ENCODE measurements around the gene COL23A1. TPM values are rescaled to one million over a fixed set of nuclear protein-coding genes. Genes with fewer than 3 reads are reported as not detected.

Gene COL23A1
- total and polyA plus RNA-seq, 2 of the 13 experiments (the other 11 are each of a cell fraction or from before 2014, with no cell fraction given), result not detected

GRCh38 chr5:178509491-178510057 is 80.6 kb downstream of the COL23A1 start:
- H4K20me1 ChIP-seq (ENCODE audit: insufficient read depth, low read length), result no peaks in the 10 kb centered on the region
- POLR2A ChIA-PET, result no interaction called here
- DNase-seq (ENCODE audit: low spot score), result no peak
- ATAC-seq, result no peak
- H3K9me3 ChIP-seq (ENCODE audit: low read length), result no peaks in the 10 kb centered on the region
- in situ Hi-C loops (cut with HindIII; ENCODE audit: extremely low pct_ligation_motif_present, low pct_unique_long_range_greater_than_20kb) (no loop called here), intact Hi-C loops (cut with micrococcal nuclease; ENCODE audit: unreplicated experiment) (no loop called here)
- H3K79me2 ChIP-seq (ENCODE audit: insufficient read depth, low read length), result no peaks in the 10 kb centered on the region
- FAIRE-seq, result no peak
- H3K27ac ChIP-seq (ENCODE audit: extremely low read length, insufficient read depth, low read length), result no peak overlapping the region
- TF ChIP-seq ZNF777 (CRISPR knock-in tag; IDR thresholded peaks at IDR 0.05) (no peak), ZNF280D (CRISPR knock-in tag; IDR thresholded peaks at IDR 0.05) (no peak), HMG20A (CRISPR knock-in tag; IDR thresholded peaks at IDR 0.05; ENCODE audit: borderline replicate concordance) (no peak), ZNF850 (CRISPR knock-in tag; conservative IDR thresholded peaks at IDR 0.05) (no peak), HMGXB3 (CRISPR knock-in tag; IDR thresholded peaks at IDR 0.05; ENCODE audit: borderline replicate concordance) (no peak), SCMH1 (CRISPR knock-in tag; IDR thresholded peaks at IDR 0.05; ENCODE audit: borderline replicate concordance) (no peak), ZNF331 (CRISPR knock-in tag; IDR thresholded peaks at IDR 0.05) (no peak), ZNF839 (CRISPR knock-in tag; IDR thresholded peaks at IDR 0.05; ENCODE audit: borderline replicate concordance) (no peak), NR1H2 (CRISPR knock-in tag; IDR thresholded peaks at IDR 0.05; ENCODE audit: borderline replicate concordance, low read depth) (no peak), KLF13 (CRISPR knock-in tag; IDR thresholded peaks at IDR 0.05) (no peak), TBX2 (CRISPR knock-in tag; IDR thresholded peaks at IDR 0.05; ENCODE audit: borderline replicate concordance) (no peak), ZNF780A (CRISPR knock-in tag; IDR thresholded peaks at IDR 0.05) (no peak), ZNF816 (CRISPR knock-in tag; IDR thresholded peaks at IDR 0.05; ENCODE audit: borderline replicate concordance) (no peak), ZNF510 (CRISPR knock-in tag; IDR thresholded peaks at IDR 0.05; ENCODE audit: low read depth) (no peak), NFKB2 (CRISPR knock-in tag; IDR thresholded peaks at IDR 0.05; ENCODE audit: borderline replicate concordance) (no peak), HDAC6 (IDR thresholded peaks at IDR 0.05; ENCODE audit: low read depth, low read length) (no peak), THAP8 (CRISPR knock-in tag; IDR thresholded peaks at IDR 0.05; ENCODE audit: borderline replicate concordance) (no peak)
- H3K4me3 ChIP-seq (replicated peaks in 1 of 3; ENCODE audit: insufficient read depth in 1 of 3, low read depth in 2 of 3, low read length in 3 of 3), result no peak overlapping the region
- H3K9ac ChIP-seq (ENCODE audit: insufficient read depth, low read depth, low read length), result no peak overlapping the region
- BruUV-seq (replicated peaks), result no TSS peak
- no peak overlapping the region for H3K4me2 ChIP-seq (ENCODE audit: low read depth, low read length)
- H3K27me3 ChIP-seq (ENCODE audit: control insufficient read depth in 1 of 2, insufficient read depth in 2 of 2, low read length in 2 of 2), result peaks cover 0 to 33% of the 10 kb centered on the region in 2 experiments; a peak in 2 of 5 replicates
- H3K4me1 ChIP-seq (ENCODE audit: insufficient read depth, low read length), result no peaks in the 10 kb centered on the region
- no peaks in the 10 kb centered on the region for H3K36me3 ChIP-seq (replicated peaks in 1 of 2; ENCODE audit: control insufficient read depth in 1 of 2, insufficient read depth in 2 of 2, low read length in 2 of 2)
- CTCF ChIA-PET (ENCODE audit: low intra/inter-chr PET ratio, low total read pairs), result no interaction called here
- no peak overlapping the region for H2AFZ ChIP-seq (ENCODE audit: low read length)
- WGBS (ENCODE audit: low lambda C conversion rate), result 44% methylated on average over 15 of the region's 15 CpGs
